ENCODE results near the gene ENOX1. TPM values are rescaled to one million over a fixed set of nuclear protein-coding genes. Genes with fewer than 3 reads are reported as not detected.
A peak's percentile ranks its signal among the peaks of the same experiment; 100 is the strongest.

The ENOX1 gene
- total RNA-seq, 1 donor from 2014 or later: 1.1 TPM

- Histone ChIP-seq H3K27me3 (no peaks in the 10 kb centered on the region), H3K27ac (no peak overlapping the region), H4K20me1 (ENCODE audit: low read depth) (no peaks in the 10 kb centered on the region), H3K36me3 (no peaks in the 10 kb centered on the region), H3K4me3 (no peak overlapping the region), H3F3A (ENCODE audit: low read depth) (no peaks in the 10 kb centered on the region), H3K4me2 (no peak overlapping the region), H3K79me2 (ENCODE audit: low read depth) (no peaks in the 10 kb centered on the region), H2AFZ (replicated peaks) (no peak overlapping the region), H3K4me1 (no peaks in the 10 kb centered on the region), H3K9me3 (ENCODE audit: low read depth) (no peaks in the 10 kb centered on the region), H3K9ac (no peak overlapping the region)
- TF ChIP-seq EZH2 (IDR thresholded peaks at IDR 0.05) (no peak), CTCF (IDR thresholded peaks at IDR 0.05) (no peak), EZH2phosphoT487 (IDR thresholded peaks at IDR 0.05) (no peak)
- Mint-ChIP-seq H3K9me3 (no peaks in the 10 kb centered on the region), H3K4me1 (peaks cover 6% of the 10 kb centered on the region), H3K27me3 (ENCODE audit: insufficient read depth, low read depth) (no peaks in the 10 kb centered on the region), H3K27ac (peak overlapping the region; percentile 7), H3K36me3 (no peaks in the 10 kb centered on the region), H3K4me3 (no peak overlapping the region)
- no peak for DNase-seq (ENCODE audit: low spot score)
Measured at GRCh38 chr13:43242040-43242439, 544.7 kb downstream of the ENOX1 start.

GRCh38 chr13:43240278-43240677 lies 546.5 kb downstream of the ENOX1 start:
- H3K9me3 Mint-ChIP-seq: no peaks in the 10 kb centered on the region
- H3K4me1 Mint-ChIP-seq: peaks cover 6% of the 10 kb centered on the region
- TF ChIP-seq EZH2 (IDR thresholded peaks at IDR 0.05) (no peak), EZH2phosphoT487 (IDR thresholded peaks at IDR 0.05) (no peak), CTCF (IDR thresholded peaks at IDR 0.05) (no peak)

GRCh38 chr13:43239275-43239840 lies 547.4 kb downstream of the ENOX1 start:
- Histone ChIP-seq H3K4me3 (no peak overlapping the region), H3K9ac (no peak overlapping the region), H3K4me2 (no peak overlapping the region), H4K20me1 (ENCODE audit: low read depth) (no peaks in the 10 kb centered on the region), H3K27me3 (no peaks in the 10 kb centered on the region), H3K27ac (no peak overlapping the region), H3F3A (ENCODE audit: low read depth) (no peaks in the 10 kb centered on the region), H3K79me2 (ENCODE audit: low read depth) (no peaks in the 10 kb centered on the region), H3K9me3 (ENCODE audit: low read depth) (no peaks in the 10 kb centered on the region), H2AFZ (replicated peaks) (no peak overlapping the region), H3K36me3 (no peaks in the 10 kb centered on the region), H3K4me1 (no peaks in the 10 kb centered on the region)
- Mint-ChIP-seq H3K4me3 (no peak overlapping the region), H3K27ac (no peak overlapping the region), H3K9me3 (no peaks in the 10 kb centered on the region), H3K27me3 (ENCODE audit: insufficient read depth, low read depth) (no peaks in the 10 kb centered on the region), H3K36me3 (no peaks in the 10 kb centered on the region), H3K4me1 (peaks cover 6% of the 10 kb centered on the region)
- DNase-seq (ENCODE audit: low spot score): no peak
- TF ChIP-seq EZH2 (IDR thresholded peaks at IDR 0.05): no peak

More at GRCh38 chr13:43240278-43240677, 546.5 kb downstream of the ENOX1 start:
- no peaks in the 10 kb centered on the region for H3K36me3 ChIP-seq
- H2AFZ ChIP-seq (replicated peaks): no peak overlapping the region
- no peaks in the 10 kb centered on the region for H3K79me2 ChIP-seq (ENCODE audit: low read depth)
- Mint-ChIP-seq H3K27ac (no peak overlapping the region), H3K27me3 (ENCODE audit: insufficient read depth, low read depth) (no peaks in the 10 kb centered on the region), H3K4me3 (no peak overlapping the region), H3K36me3 (no peaks in the 10 kb centered on the region)
- H4K20me1 ChIP-seq (ENCODE audit: low read depth): no peaks in the 10 kb centered on the region
- no peak overlapping the region for H3K4me3 ChIP-seq
- no peaks in the 10 kb centered on the region for H3K27me3 ChIP-seq
- no peaks in the 10 kb centered on the region for H3F3A ChIP-seq (ENCODE audit: low read depth)
- no peaks in the 10 kb centered on the region for H3K4me1 ChIP-seq
- no peak overlapping the region for H3K4me2 ChIP-seq
- no peak overlapping the region for H3K9ac ChIP-seq
- no peak overlapping the region for H3K27ac ChIP-seq
- DNase-seq (ENCODE audit: low spot score): no peak
- H3K9me3 ChIP-seq (ENCODE audit: low read depth): no peaks in the 10 kb centered on the region

- no peak for DNase-seq (ENCODE audit: low spot score)
Measured at GRCh38 chr13:43238341-43239083, 548.3 kb downstream of the ENOX1 start.

More at GRCh38 chr13:43238341-43239083, 548.3 kb downstream of the ENOX1 start:
- Histone ChIP-seq H3K4me3 (no peak overlapping the region), H3K79me2 (ENCODE audit: low read depth) (no peaks in the 10 kb centered on the region), H4K20me1 (ENCODE audit: low read depth) (no peaks in the 10 kb centered on the region), H3K27ac (no peak overlapping the region), H3K9ac (no peak overlapping the region), H3K4me2 (no peak overlapping the region), H3F3A (ENCODE audit: low read depth) (no peaks in the 10 kb centered on the region), H2AFZ (replicated peaks) (no peak overlapping the region), H3K27me3 (no peaks in the 10 kb centered on the region), H3K4me1 (peaks cover 4% of the 10 kb centered on the region), H3K36me3 (no peaks in the 10 kb centered on the region), H3K9me3 (ENCODE audit: low read depth) (no peaks in the 10 kb centered on the region)
- Mint-ChIP-seq H3K9me3 (no peaks in the 10 kb centered on the region), H3K4me3 (no peak overlapping the region), H3K36me3 (no peaks in the 10 kb centered on the region), H3K27me3 (ENCODE audit: insufficient read depth, low read depth) (no peaks in the 10 kb centered on the region), H3K27ac (no peak overlapping the region), H3K4me1 (peaks cover 6% of the 10 kb centered on the region)
- TF ChIP-seq CTCF (IDR thresholded peaks at IDR 0.05) (no peak), EZH2 (IDR thresholded peaks at IDR 0.05) (no peak)
